K562 (cell line): ENCODE measurements around the gene PCLAF. TPM values are rescaled to one million over a fixed set of nuclear protein-coding genes. Genes with fewer than 3 reads are reported as not detected.

Source experiments
- ATF4 ChIP-seq: fragments of 450-650 bp; formaldehyde crosslinking; IDR thresholded peaks from 2 replicates; pipeline ENCODE4 v1.4.0; 2022; ENCODE audit warnings: mild to moderate bottlenecking, moderate library complexity
- DMBX1 ChIP-seq: fragments of 250-450 bp; sonication (Bioruptor Pico); IDR thresholded peaks from 2 replicates; pipeline ENCODE4 v1.8.0; 2022; ENCODE audit warnings: inconsistent platforms, mild to moderate bottlenecking, moderate library complexity, borderline replicate concordance
- FOXK1 ChIP-seq: sonication (generic); formaldehyde crosslinking; IDR thresholded peaks from 2 replicates; pipeline ENCODE4 v1.8.0; 2022; ENCODE audit warnings: missing genetic modification reagents, mild to moderate bottlenecking, borderline replicate concordance
- HDAC8 ChIP-seq: fragments of 450-650 bp; IDR thresholded peaks from 2 replicates; pipeline ENCODE4 v1.6.1; 2016; ENCODE audit warnings: mild to moderate bottlenecking, missing genetic modification characterization, moderate library complexity, missing compliant biosample characterization
- MXD1 ChIP-seq: fragments of 250-450 bp; sonication (Bioruptor Pico); IDR thresholded peaks from 2 replicates; pipeline ENCODE4 v1.8.0; 2021; ENCODE audit warnings: borderline replicate concordance, mild to moderate bottlenecking, moderate library complexity; ENCODE audit not compliant: poor library complexity, severe bottlenecking
- STAT5A ChIP-seq: IDR thresholded peaks from 2 replicates; pipeline ENCODE4 v1.6.1; 2012; ENCODE audit warnings: low read length, inconsistent platforms, borderline replicate concordance
- TFE3 ChIP-seq: fragments of 450-650 bp; formaldehyde crosslinking; IDR thresholded peaks from 2 replicates; pipeline ENCODE4 v1.4.0; 2020; ENCODE audit warnings: mild to moderate bottlenecking, mixed read lengths
- WHSC1 ChIP-seq: IDR thresholded peaks from one replicate; pipeline ENCODE4 v1.6.1; 2012; ENCODE audit warnings: low read length, control low read depth, inconsistent platforms
- ZKSCAN1 ChIP-seq: fragments of 150-350 bp; IDR thresholded peaks from 2 replicates; pipeline ENCODE4 v1.6.1; 2016; ENCODE audit warnings: low read depth, low read length
- ZNF609 ChIP-seq: sonication (generic); formaldehyde crosslinking; IDR thresholded peaks from 2 replicates; pipeline ENCODE4 v1.8.1; 2023; ENCODE audit warnings: missing genetic modification reagents, mild to moderate bottlenecking, borderline replicate concordance
- polyA plus RNA-seq, 8 experiments: library from polyadenylated mRNA; depleted of rRNA in 4 of 8; stranded (reverse) in 5 of 8; unstranded in 3 of 8; fragments of >200 nt; fragmentation: Nextera tagmentation in 2 of 8; fragmentation: Illumina TruSeq in 1 of 8; extraction: Ambion mirVana in 2 of 8; extraction: Trizol in 1 of 8; gene quantifications; 2 replicates each; pipeline versions ENCODE4 v1.2.1 to v1.2.3, GENCODE V29; 2011 to 2014; ENCODE audit warnings: inconsistent platforms in 1 of 8, missing spikeins in 1 of 8
- total RNA-seq, 7 experiments: library from RNA; depleted of rRNA in 6 of 7; stranded (reverse); fragments of >200 nt in 6 of 7; fragmentation: Illumina TruSeq in 2 of 7; extraction: Trizol in 2 of 7; gene quantifications; 2 replicates each; pipeline versions ENCODE4 v1.2.1 to v1.2.3, GENCODE V29; 2011 to 2021; ENCODE audit warnings: low replicate concordance in 1 of 7
- TF ChIP-seq, protein P1 (sequence below): fragments of 200-800 bp; sonication (Bioruptor generic); IDR thresholded peaks from 2 replicates; pipeline ENCODE4 v1.6.1; 2017; ENCODE audit warnings: missing genetic modification characterization, missing compliant biosample characterization
- TF ChIP-seq, protein P2 (sequence below), 2 experiments: fragments of 450-650 bp in 1 of 2; sonication (generic) in 1 of 2; formaldehyde crosslinking; conservative IDR thresholded peaks; 2 replicates each; pipeline versions ENCODE4 v1.4.0 to v1.8.1; 2020 to 2022; ENCODE audit warnings: mild to moderate bottlenecking in 1 of 2, missing genetic modification reagents in 1 of 2
- TF ChIP-seq, protein P3 (sequence below): sonication (generic); formaldehyde crosslinking; IDR thresholded peaks from 2 replicates; pipeline ENCODE4 v1.8.1; 2023; ENCODE audit warnings: mild to moderate bottlenecking, missing genetic modification reagents

The PCLAF gene
- total and polyA plus RNA-seq, 9 of the 15 experiments (the other 6 are each of a cell fraction or from before 2014, with no cell fraction given): 112 to 881 (median 360) TPM

- no peak for TF ChIP-seq ATF4 (CRISPR knock-in tag)
- TF ChIP-seq ZKSCAN1: peak; percentile 91
- TF ChIP-seq ZNF609 (CRISPR knock-in tag): 0 out of 2 replicates have a peak, but pooled peaks have one; percentile 83
- peak; percentile 97 for TF ChIP-seq FOXK1 (CRISPR knock-in tag)
- 0 out of 2 replicates have a peak, but pooled peaks have one; percentile 30 for TF ChIP-seq HDAC8 (tag)
- no peak; the same call in 1 of the 2 replicates for TF ChIP-seq TFE3 (CRISPR knock-in tag)
- TF ChIP-seq MXD1 (CRISPR knock-in tag): peak; percentile 25
- TF ChIP-seq WHSC1: no peak
- TF ChIP-seq, protein P1, sequence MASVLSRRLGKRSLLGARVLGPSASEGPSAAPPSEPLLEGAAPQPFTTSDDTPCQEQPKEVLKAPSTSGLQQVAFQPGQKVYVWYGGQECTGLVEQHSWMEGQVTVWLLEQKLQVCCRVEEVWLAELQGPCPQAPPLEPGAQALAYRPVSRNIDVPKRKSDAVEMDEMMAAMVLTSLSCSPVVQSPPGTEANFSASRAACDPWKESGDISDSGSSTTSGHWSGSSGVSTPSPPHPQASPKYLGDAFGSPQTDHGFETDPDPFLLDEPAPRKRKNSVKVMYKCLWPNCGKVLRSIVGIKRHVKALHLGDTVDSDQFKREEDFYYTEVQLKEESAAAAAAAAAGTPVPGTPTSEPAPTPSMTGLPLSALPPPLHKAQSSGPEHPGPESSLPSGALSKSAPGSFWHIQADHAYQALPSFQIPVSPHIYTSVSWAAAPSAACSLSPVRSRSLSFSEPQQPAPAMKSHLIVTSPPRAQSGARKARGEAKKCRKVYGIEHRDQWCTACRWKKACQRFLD: peak; percentile 71; the same call in 1 of the 2 replicates
- TF ChIP-seq STAT5A: peak; percentile 53; the same call in 1 of the 2 replicates
- TF ChIP-seq, protein P2, sequence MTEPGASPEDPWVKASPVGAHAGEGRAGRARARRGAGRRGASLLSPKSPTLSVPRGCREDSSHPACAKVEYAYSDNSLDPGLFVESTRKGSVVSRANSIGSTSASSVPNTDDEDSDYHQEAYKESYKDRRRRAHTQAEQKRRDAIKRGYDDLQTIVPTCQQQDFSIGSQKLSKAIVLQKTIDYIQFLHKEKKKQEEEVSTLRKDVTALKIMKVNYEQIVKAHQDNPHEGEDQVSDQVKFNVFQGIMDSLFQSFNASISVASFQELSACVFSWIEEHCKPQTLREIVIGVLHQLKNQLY (CRISPR knock-in tag; conservative IDR thresholded peaks at IDR 0.05): no peak
- TF ChIP-seq DMBX1 (CRISPR knock-in tag): peak; percentile 72; the same call in 1 of the 2 replicates
- TF ChIP-seq, protein P3, sequence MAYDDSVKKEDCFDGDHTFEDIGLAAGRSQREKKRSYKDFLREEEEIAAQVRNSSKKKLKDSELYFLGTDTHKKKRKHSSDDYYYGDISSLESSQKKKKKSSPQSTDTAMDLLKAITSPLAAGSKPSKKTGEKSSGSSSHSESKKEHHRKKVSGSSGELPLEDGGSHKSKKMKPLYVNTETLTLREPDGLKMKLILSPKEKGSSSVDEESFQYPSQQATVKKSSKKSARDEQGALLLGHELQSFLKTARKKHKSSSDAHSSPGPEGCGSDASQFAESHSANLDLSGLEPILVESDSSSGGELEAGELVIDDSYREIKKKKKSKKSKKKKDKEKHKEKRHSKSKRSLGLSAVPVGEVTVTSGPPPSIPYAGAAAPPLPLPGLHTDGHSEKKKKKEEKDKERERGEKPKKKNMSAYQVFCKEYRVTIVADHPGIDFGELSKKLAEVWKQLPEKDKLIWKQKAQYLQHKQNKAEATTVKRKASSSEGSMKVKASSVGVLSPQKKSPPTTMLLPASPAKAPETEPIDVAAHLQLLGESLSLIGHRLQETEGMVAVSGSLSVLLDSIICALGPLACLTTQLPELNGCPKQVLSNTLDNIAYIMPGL: peak; percentile 70
These were observed 6.4 kb upstream of the PCLAF start, which contains the start of gene TRIP4 (continued) for GRCh38 chr15:64387562-64388168.
